HG03139 (cell line): ENCODE data around the gene KCNMB2.

Experiments used
- ATAC-seq: cut with Tn5 transposase; IDR thresholded peaks from one replicate; pipeline ENCODE4 v1.9.1; 2021; ENCODE audit not compliant: unreplicated experiment

Gene KCNMB2

DNA sequence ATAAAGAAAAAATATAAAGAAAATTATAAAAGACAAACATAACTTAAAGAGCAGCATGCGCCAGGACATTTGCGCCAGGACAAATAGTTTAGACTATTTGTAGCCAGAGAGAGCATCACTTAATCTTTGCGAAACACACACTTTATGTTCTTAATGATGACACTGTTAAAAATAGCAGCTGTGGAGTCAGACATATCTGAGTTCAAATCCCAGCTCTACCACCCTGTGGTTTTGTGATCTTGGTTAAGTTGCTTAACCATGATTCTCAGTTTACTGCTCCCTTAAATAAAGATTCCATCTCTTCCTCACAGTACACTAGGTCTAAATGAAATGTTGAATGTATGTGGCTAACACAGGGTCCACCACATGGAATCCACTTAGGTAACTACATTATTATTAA lies 31.4 kb downstream of the KCNMB2 start:
- ATAC-seq = no peak

DNA sequence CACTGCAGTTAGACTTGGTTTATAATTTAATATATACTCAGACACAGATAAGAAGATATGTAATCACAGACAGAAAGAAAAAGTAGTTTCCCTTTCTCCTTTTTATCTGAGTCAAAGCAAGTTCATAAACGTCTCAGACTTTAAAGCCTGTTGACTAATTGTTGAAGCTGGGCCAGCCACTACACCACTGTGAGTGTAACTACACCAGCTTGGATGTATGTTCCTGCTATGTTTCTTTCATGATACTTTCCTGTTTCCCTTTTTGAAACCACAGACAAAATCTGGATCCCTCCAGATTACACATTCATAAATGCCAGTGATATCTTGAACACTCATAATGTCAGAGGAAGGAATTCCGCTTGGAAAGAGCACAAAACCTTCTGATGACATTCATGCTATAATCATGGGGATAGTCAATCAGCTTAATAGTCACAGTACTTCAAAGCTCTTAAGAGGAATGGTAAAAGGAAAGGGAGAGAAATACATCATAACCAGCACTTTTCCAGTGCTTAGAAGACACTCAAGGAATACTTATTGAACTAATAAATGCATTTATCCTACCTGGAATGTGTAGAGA lies 32.0 kb downstream of the KCNMB2 start:
- ATAC-seq = no peak

DNA sequence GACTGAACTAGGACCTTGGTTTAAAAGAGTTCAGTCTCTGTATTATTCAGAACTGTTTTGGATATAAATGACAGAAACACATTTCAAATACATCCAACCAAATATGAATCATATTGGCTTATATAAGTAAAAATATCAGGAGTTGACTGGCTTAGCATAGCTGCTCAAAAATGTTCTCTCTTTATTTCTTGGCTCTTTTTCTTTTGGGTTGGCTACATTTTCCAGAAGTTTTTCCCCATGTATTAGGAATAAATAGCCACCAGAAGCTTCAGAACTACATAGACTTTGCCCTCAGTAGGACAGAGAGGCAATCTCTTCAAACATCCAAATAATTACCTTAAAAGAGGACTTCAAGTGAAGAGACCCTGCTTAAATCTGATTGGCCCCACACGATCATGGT lies 32.7 kb downstream of the KCNMB2 start:
- ATAC-seq = no peak

DNA sequence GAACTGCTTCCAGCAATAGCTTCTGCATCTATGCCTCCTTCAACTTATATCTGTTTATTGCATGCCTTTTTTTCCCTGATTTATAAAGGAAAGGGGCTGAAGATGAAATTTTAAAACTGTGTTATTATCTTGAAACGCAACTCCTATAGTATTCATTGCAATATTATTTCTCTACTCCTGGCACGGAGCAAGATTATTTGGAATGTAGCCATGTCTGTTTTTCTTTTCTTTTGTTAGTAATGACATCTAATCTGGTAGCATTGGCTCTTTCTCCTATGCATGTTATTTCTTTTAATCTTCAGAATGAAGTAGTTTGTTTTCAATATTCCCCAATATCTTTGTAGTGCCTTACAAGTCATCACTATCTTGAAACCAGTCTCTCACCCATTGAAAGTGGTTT lies 33.6 kb downstream of the KCNMB2 start:
- ATAC-seq = no peak

GRCh38 chr3:178583963-178584575 lies 47.8 kb downstream of the KCNMB2 start:
- no peak for ATAC-seq

DNA sequence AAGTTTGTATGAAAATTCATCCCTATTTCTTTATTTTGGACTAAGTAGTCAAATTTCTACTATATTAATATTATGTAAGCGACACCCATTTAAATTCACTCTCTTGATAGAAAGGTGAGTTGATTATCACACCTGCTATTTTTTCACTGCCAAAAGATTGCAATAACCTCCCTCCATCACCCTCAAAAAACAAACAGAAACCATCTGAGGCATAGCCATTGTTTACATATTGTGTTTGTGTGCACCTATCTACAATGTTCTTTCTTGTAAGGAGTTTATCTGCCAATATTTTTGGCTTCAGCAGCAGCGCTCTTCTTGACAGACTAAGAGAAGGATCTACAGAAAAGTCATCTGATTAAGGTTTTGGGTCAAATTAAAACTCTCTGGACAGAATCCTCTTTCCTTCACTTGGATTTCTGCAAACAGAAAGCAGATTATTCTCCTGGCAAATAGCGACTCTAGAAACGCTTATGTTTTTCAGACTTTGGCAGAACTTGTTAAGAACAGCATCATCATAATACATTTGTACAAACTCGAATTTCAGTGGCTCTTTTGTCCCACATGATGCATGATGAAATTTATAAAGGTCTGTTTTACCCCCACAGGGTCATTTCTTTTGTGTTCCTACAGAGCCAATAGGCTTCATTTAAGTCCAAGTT lies 48.6 kb downstream of the KCNMB2 start:
- ATAC-seq = no peak

- ATAC-seq = no peak
These were observed 49.2 kb downstream of the KCNMB2 start for GRCh38 chr3:178585454-178585853.

DNA sequence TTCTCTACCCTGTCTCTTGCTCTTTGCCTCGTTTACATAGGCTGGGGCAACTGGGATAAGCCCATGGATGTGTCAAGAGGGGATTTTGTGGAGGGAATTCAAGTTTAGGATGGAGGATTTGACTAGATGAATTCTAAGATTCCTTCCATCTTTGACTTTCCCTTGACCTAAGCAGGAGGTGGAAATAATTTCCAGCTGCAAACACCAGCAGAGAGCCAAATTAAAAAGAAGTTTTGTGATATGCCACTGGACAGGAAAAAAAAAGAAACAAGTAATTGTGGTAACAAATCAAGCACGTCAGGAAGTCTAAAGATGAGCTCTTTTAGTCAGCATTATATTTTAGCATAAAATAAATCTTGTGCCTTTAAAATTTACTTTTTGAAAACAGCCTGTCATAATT lies 49.8 kb downstream of the KCNMB2 start:
- ATAC-seq = no peak

DNA sequence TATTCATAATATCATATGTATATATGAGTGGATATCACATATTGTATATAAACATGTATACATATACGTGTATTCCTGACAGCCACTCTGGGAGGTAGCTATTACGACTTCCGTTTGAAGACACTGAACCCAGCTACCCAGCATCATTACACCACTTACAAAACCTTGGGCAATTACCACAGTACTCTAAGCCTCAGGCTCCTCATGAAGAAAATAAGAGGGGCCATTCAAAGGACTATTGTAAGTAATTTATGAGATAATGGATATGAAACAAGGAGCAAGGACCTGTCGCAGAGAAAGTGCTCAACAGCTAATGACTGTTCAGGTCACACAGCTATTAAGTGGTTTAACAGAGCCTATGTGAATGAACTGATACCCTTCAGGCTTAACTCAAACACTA lies 52.4 kb downstream of the KCNMB2 start:
- no peak for ATAC-seq

GRCh38 chr3:178593786-178594185 lies 57.5 kb downstream of the KCNMB2 start:
- no peak for ATAC-seq

DNA sequence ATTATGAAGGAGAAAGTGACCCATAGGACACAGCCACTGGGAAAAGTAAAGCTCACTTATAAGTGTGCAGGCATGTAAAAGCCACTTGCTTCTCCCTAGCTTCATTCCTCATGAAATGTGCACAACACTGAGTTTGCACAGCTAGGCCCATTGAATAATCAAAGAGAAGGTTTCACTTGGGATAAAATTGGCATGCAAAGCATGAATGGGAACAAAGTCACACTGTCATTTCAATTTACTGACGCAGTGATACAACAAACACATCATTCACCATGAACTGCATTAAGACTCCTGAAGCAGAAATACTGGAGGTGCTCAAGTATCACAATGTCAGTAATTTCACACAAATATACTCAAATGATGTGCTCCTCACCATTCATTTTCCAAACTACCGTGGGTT lies 61.1 kb downstream of the KCNMB2 start:
- ATAC-seq = no peak

DNA sequence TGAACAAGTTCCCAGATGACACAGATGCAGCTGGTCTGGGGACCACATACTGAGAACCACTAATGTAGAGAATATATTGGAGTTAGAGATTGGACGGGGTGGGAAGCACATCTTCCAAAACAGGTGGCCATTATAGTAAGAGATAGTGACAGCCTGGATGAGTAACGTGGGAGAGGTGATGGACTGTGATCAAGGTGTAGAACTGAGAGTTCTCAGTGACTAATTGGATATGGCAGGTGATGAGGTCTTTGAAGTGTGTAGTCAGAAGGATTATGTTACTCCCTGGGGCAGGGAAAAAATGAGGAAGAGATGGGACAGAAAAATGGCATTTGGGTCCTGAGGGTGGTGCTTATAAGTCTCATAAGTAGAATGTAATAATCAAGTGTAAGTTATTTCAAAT lies 66.6 kb downstream of the KCNMB2 start:
- no peak for ATAC-seq

DNA sequence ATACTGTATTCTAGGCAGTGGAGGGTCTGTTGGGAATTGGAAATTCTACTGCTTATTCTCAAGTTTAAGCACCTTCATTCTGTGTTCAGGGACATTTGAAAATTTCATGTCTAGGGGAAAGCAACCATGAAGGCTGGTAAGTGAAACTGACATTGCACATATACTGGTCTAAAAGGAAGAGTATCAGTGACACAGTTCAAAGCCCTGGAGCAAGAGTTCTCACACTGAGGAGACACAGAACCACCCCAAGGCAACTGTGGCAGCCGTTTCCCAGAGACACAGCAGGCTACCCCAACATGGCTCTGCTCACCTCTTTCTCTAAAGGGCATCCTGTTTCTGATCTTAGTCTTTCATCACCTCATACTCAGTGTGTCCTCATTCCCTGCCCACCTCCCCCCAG lies 67.5 kb downstream of the KCNMB2 start:
- ATAC-seq = no peak

DNA sequence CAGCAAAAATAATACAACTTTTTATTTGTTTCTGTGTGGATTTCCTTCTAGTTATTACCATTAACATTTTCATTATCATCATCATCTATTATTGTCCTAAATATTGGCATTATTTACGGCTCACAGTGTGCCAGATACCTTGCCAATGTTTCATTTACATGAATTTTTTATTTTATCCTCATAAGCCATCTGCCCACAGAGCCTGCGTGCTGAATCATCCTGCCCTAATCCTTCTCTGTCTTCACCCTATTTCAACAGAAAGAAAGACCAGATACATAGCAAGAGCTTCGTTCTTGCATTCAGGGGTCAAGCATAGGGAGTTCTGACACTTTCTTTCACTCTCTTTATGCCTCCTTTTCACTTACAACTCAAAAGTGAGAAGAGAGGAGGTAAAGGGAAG lies 82.0 kb downstream of the KCNMB2 start:
- ATAC-seq = no peak

GRCh38 chr3:178618896-178619295 lies 82.7 kb downstream of the KCNMB2 start:
- ATAC-seq = no peak

DNA sequence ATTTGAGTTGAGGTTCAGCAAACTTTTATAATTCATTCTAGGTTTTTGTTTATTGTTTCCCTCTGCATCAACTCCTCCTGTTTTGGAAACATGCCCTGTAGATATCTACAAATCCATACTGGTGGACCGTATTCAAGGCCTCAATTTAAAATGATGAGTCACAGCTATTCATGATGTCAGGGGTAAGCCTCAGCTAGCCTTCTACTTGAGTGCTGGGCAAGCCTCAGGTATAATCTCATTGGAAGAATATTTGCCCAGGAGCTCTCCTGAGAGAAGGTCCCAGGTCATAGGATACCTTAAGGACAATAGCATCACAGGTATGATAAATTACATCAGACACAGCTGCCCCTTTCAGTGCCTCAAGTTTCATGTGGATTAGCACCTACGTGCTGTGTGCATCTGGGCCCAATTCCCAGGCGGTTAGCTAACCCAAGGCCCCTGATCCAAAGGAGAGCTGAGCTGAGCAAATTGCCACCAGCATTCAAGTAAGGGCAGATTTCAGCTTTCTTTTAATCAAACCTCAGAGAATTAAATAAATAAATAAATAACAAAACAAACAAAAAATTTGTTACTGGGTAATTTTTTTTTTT lies 87.5 kb downstream of the KCNMB2 start:
- ATAC-seq = no peak

DNA sequence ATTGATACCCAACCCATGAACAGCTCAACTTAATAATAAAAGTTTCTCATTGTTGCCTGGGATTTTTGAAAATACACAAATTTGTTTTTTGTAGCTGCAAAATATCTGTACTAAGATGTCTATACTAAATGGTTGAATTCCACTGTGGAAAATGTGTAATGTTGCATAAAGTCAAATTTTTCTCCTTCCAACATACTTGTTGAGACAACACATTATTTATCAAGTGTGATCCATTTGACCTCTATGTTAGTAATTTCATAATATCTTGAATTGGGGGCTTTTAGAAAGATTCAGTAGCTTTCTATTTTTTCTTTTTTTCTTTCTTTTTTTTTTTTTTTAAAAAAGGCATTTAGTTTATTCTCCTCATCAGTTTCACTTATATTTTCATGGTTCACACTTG lies 88.0 kb downstream of the KCNMB2 start:
- no peak for ATAC-seq

DNA sequence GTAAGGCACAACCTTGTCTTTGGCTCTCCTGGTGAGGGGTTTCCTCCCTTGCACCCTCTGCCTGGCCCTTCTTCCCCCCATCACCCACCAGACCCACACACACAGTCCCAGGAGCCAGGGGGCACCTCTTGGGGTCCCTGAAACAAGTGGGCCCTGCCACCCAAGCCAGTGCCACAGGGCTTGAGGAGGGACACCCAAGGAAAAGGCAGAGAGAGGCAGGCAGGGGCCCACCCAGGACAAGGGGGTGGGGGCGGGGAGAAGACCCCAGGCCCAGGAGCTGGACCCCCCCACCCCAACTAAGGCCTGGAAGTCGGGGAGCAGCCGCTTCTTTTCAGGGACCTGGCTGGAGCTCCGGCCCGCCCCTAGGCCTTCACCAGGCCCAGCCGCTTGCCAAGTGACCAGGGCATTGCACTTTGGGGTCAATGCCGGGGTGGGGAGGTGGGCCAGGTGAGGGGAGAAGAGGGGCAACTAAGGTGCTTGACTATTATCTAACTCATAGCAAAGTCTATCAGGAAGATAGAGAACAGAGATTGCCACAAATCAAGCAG lies 88.9 kb downstream of the KCNMB2 start:
- ATAC-seq = no peak

- ATAC-seq = no peak
These were observed 91.8 kb downstream of the KCNMB2 start for GRCh38 chr3:178628037-178628436.

GRCh38 chr3:178629430-178630178 lies 93.4 kb downstream of the KCNMB2 start:
- ATAC-seq = no peak

- ATAC-seq = no peak
These were observed 95.7 kb downstream of the KCNMB2 start for GRCh38 chr3:178631950-178632349.
